A549 (cell line): ENCODE results near the gene ZNF511.

Source experiments
- CTCF ChIP-seq: fragments of >200 bp; sonication (Bioruptor Twin); formaldehyde crosslinking; IDR thresholded peaks from 3 replicates; pipeline ENCODE4 v1.5.1; 2016
- E2F6 ChIP-seq: IDR thresholded peaks from 2 replicates; pipeline ENCODE4 v1.6.1; 2012; ENCODE audit warnings: low read depth, borderline replicate concordance
- EP300 ChIP-seq, 2 experiments: fragments of >200 bp; sonication (Bioruptor Twin); formaldehyde crosslinking; IDR thresholded peaks; 2 replicates in 1 of 2; 3 replicates in 1 of 2; pipeline ENCODE4 v1.6.1; 2016 to 2017
- HDAC2 ChIP-seq: fragments of 200-600 bp; sonication (generic); IDR thresholded peaks from 2 replicates; pipeline ENCODE4 v1.6.1; 2016
- JUN ChIP-seq, 2 experiments: fragments of >200 bp; sonication (Bioruptor Twin); formaldehyde crosslinking; IDR thresholded peaks; 2 replicates in 1 of 2; 3 replicates in 1 of 2; pipeline ENCODE4 v1.6.1; 2016 to 2017
- MAX ChIP-seq: IDR thresholded peaks from 2 replicates; pipeline ENCODE4 v1.6.1; 2012
- POLR2A ChIP-seq: IDR thresholded peaks from 2 replicates; pipeline ENCODE4 v1.6.1; 2012; ENCODE audit warnings: mild to moderate bottlenecking, low read length
- REST ChIP-seq: fragments of 200-600 bp; sonication (generic); IDR thresholded peaks from 2 replicates; pipeline ENCODE4 v1.6.1; 2016; ENCODE audit warnings: antibody characterized with exemption, mild to moderate bottlenecking, moderate library complexity

GRCh38 chr10:133335246-133336117 is 26.8 kb downstream of the ZNF511 start:
- TF ChIP-seq CTCF, result no peak
- no peak for TF ChIP-seq HDAC2
- no peak for TF ChIP-seq POLR2A
- TF ChIP-seq JUN (IDR thresholded peaks at IDR 0.05), result no peak
- no peak for TF ChIP-seq E2F6
- TF ChIP-seq EP300 (IDR thresholded peaks at IDR 0.05), result no peak
- TF ChIP-seq MAX, result no peak; the same call in 1 of the 2 replicates
- no peak for TF ChIP-seq REST
